HG03135 (cell line): ENCODE measurements around the gene LIMK1.

Source experiments
- ATAC-seq: cut with Tn5 transposase; IDR thresholded peaks from one replicate; pipeline ENCODE4 v1.9.1; 2021; ENCODE audit warnings: mild to moderate bottlenecking, moderate library complexity; ENCODE audit not compliant: unreplicated experiment

Gene LIMK1

DNA sequence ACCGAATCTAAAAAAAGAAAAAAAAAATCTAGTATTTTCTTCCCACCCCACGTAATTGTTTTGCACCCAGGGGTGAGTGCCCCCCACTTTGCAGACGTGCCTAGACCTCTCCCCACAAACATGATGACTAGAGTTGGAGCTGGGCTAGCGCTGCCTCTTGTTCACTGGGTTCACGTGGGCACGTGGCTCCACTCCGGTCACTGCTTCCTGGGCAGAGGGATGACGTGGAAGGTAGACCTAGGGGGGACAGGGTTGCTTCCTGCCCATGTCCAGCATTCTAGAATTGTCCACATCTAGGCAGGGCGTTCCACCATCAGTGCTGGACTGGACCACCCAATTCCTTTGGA, 861 bp upstream of the LIMK1 start:
- ATAC-seq, result no peak

- peak; percentile 46 for ATAC-seq
Measured at GRCh38 chr7:74083928-74084721, 521 bp downstream of the LIMK1 start.

DNA sequence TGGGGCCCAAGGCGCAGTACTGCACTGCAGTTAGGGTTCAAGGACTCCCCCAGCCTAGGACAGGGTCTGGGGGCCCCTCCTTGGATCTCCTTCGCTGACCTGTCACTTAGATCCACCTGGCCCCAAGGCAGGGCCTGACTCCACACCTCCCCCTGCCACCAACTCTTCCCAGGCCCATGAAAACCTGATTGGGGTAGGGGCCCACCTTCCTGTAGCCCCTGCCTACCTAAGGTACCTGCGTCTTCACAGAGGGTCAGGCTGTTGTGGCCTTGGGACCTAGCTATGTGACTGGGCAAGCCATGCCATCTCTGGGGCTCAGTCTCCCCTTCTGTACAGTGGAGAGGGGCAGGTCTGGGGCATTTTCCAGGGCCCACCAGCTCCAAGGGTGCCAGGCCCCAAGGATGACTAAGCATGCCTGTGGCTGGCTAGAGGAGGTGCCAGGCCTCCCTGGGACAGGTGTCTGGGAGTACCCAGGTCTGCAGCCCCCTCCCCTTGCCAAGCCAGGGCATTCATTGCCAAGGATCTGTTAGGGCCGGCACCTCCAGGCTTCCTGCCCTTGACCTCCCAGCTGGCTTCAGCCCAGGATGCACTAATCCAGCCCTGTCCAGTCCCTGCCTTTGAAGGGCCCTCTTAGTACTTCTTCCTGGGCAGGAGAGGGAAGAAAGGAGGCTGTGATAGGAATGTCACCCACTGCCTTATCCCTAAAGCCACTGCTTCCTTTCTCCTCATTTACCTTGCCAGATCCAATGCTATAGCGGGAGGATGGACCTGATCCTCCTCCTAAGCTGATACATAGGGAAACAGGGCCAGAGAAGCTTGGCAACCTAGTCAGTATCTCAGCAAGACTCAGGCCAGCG, 1.3 kb downstream of the LIMK1 start:
- no peak for ATAC-seq

- ATAC-seq, result no peak
Measured at GRCh38 chr7:74087791-74088453, 4.3 kb downstream of the LIMK1 start.

DNA sequence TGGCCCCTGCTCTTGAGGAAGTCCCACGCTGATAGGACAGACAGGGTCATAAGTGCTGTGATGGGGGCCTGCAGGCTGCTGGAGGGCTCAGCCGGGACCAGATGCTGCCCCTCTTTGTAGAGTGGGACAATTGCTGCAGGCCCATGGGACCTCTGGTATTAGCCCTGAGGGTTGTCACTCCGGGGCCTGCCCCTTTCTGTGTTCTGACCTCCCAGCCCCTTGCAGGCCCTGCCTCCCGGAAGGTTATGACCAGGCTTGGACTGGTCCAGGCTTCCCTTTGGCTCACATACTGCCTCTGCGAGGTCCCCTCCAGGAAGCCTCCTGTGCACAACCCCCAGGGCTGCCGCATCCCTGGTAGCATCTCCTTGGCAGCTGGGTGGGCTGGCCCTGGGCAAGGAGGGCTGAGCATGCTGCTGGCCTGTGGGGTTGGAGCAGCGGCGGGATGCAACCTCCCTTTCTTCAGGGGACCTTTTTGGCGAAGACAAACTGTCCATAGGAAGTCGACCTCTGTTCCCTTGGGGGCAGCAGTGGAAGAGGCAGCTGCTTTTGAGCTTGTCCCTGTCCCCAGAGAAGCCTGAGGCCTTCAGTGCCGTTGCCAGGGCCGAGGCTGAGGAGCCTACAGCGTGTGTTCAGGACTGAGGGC, 8.8 kb downstream of the LIMK1 start:
- no peak for ATAC-seq

- ATAC-seq, result peak; percentile 41
Measured at GRCh38 chr7:74092964-74093471, 9.4 kb downstream of the LIMK1 start.

DNA sequence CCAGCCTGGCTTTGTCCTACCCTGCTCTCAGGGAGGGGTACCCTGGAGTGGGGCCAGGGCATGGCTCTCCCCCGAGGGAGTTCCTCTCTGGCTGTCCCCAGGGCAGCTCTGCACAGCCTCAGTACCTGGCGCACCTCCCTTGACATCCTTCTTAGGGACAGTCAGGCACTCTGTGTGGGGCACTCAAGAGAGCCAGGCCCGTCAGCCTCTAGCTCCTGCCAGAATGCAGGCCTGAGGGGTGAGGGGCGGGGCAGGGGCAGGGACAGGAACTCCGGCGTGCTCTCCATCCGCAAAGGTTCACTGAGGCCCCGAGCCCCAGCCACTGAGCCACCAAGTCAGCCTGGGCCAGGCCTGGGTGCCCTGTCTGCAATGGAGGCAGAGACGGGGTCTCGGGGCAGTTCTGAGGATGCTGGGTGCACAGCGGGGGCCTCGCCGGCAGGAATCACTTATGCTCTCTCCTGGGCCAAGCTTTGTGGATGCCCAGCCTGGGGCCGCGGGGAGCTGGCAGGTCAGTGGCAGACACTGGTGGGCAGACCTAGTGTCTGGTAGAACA, 10.1 kb downstream of the LIMK1 start:
- ATAC-seq, result peak; percentile 20

- peak; percentile 42 for ATAC-seq
Measured at GRCh38 chr7:74094224-74095101, 10.9 kb downstream of the LIMK1 start.

GRCh38 chr7:74095135-74095534, 11.5 kb downstream of the LIMK1 start:
- no peak for ATAC-seq

- no peak for ATAC-seq
Measured at GRCh38 chr7:74097937-74098614, 14.5 kb downstream of the LIMK1 start.

- ATAC-seq, result no peak
Measured at GRCh38 chr7:74099031-74099430, 15.4 kb downstream of the LIMK1 start.

- ATAC-seq, result peak; percentile 82
Measured at GRCh38 chr7:74101061-74101681, 17.6 kb downstream of the LIMK1 start.

DNA sequence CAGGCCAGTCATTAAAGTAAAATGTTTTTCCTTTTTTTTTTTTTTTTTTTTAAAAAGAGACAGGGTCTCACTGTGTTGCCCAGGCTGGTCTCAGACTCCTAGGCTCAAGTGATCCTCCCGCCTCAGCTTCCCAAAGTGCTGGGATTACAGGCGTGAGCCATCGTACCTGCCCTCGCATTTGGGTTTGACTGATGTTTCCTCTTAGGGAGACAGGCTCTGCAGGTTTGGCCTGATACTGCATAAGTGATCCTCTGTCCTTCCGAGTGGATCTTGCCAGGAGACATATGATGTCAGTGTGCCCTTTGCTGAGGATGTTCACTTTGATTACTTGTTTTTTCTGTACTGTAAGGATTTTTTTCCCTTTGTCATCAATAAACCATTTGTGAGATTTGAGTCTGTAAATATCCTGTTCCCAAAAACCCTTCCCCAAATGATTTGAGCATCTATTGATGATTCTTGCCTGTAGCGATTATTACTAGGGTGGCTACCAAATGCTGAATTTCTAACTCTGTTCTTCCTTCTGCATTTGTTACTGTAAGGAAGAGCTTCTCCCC, 19.7 kb downstream of the LIMK1 start:
- no peak for ATAC-seq

DNA sequence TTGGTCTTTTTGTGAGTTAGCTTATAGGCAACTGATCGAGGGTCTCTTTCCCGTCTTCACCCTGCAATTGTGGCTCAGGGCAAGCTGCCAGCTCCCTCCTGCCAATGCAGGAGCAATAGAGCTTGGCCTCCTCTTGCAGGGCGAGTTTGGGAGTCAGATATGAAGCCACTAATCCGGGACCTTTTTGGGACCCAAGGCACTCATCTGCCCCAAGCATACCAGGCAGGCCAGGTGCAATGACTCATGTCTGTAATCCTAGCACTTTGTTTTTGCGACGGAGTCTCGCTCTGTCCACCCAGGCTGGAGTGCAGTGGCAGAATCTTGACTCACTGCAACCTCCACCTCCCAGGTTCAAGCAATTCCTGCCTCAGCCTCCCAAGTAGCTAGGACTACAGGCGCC, 21.1 kb downstream of the LIMK1 start:
- no peak for ATAC-seq

DNA sequence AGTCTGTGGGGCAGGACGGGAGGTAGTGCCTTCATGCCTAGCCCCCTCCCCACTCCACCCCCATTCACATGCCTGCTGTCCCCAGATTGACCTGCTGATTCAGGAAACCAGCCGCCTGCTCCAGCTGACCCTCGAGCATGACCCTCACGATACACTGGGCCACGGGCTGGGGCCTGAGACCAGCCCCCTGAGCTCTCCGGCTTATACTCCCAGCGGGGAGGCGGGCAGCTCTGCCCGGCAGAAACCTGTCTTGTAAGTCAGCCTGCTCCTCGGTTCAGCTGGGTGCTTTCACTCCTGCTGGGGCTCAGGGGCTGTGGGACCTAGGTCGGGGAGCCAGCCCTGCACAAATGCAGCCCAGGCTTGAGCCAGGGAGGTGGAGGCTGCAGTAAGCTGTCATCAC, 22.4 kb downstream of the LIMK1 start:
- ATAC-seq, result no peak

DNA sequence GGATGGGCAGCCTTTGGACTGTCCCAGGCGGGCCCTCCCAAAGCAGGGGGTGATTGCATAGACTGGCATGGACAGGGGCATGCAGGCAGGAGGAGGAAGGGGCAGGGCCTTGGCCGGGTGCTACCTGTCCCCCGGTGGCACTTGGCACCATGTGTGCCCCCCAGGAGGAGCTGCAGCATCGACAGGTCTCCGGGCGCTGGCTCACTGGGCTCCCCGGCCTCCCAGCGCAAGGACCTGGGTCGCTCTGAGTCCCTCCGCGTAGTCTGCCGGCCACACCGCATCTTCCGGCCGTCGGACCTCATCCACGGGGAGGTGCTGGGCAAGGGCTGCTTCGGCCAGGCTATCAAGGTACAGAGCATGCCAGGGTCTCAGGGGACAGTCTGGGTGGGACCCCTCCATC, 23.2 kb downstream of the LIMK1 start:
- ATAC-seq, result no peak

- ATAC-seq, result no peak
Measured at GRCh38 chr7:74115326-74115725, 31.7 kb downstream of the LIMK1 start.

- ATAC-seq, result no peak
Measured at GRCh38 chr7:74116356-74116755, 32.8 kb downstream of the LIMK1 start.
